GM12875 (cell line): ENCODE measurements around the gene MUC2.

Experiments used
- H3K4me3 ChIP-seq: one replicate; pipeline ENCODE4 v1.5.1; 2011; ENCODE audit warnings: low read depth, low read length, control low read depth
- TF ChIP-seq, protein P1 (sequence below): IDR thresholded peaks from 2 replicates; pipeline ENCODE4 v1.5.1; 2011; ENCODE audit warnings: low read depth, mild to moderate bottlenecking, control low read depth, inconsistent platforms, low read length, moderate library complexity, borderline replicate concordance; ENCODE audit not compliant: insufficient read depth

The MUC2 gene

DNA sequence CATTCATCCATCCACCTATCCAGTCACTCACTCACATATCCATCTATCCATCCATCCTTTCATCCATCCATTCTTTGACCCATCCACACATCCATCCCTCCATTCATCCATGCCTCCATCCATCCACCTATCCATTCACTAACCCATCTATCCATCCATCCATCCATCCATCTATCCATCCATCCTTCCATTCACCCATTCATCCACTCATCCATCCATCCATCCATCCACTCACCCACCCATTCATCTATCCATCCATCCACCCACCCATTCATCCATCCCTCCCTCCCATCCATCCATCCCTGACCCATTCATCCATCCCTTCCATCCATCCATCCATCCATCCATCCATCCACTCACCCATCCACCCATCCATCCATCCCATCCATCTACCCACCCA, 4.9 kb upstream of the MUC2 start:
- no peak overlapping the region for H3K4me3 ChIP-seq

DNA sequence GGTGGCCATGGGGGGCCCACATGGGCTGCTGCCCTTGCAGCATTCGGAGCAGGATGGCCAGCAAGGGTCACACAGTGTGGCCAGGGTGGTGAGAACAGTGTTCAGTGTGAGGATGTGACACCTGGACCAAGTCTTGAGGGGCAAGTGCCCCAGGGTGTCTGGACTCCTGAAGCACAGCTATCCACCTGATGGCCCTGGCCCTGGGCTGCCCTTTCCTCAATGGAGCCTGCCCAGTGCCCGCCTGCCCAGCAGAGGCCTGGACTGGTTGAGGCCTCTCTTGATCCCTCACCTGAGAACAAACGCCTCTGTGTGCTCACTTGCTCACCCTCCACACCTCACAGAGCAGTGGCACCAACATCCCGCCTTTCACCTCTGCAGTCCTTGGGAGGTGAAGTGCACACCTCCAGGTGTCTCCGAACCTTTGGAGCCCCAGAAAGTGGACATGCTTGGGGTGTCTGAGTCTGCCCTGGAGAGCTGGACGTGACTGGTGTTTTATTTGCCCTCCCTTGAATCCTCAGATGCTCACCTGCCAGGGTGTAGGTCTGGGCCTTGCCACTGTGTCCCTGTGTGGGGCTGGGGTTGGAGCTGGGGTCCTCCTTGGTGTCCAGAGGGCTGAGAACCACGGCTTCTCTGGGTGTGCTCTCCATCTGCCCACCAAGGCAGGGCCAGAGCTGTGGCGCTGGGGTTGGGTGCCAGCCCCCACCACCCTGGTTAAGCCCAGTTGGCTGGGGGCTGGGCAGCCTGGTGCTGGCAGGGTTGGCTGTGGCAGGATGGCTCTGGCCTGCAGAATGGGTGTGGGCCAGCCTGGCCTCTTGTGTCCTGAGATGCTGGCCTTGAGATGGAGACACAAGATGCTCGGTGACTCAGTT, 3.8 kb upstream of the MUC2 start:
- no peak overlapping the region for H3K4me3 ChIP-seq

More for the DNA sequence above, 4.9 kb upstream of the MUC2 start:
- TF ChIP-seq, protein P1, sequence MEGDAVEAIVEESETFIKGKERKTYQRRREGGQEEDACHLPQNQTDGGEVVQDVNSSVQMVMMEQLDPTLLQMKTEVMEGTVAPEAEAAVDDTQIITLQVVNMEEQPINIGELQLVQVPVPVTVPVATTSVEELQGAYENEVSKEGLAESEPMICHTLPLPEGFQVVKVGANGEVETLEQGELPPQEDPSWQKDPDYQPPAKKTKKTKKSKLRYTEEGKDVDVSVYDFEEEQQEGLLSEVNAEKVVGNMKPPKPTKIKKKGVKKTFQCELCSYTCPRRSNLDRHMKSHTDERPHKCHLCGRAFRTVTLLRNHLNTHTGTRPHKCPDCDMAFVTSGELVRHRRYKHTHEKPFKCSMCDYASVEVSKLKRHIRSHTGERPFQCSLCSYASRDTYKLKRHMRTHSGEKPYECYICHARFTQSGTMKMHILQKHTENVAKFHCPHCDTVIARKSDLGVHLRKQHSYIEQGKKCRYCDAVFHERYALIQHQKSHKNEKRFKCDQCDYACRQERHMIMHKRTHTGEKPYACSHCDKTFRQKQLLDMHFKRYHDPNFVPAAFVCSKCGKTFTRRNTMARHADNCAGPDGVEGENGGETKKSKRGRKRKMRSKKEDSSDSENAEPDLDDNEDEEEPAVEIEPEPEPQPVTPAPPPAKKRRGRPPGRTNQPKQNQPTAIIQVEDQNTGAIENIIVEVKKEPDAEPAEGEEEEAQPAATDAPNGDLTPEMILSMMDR: no peak

DNA sequence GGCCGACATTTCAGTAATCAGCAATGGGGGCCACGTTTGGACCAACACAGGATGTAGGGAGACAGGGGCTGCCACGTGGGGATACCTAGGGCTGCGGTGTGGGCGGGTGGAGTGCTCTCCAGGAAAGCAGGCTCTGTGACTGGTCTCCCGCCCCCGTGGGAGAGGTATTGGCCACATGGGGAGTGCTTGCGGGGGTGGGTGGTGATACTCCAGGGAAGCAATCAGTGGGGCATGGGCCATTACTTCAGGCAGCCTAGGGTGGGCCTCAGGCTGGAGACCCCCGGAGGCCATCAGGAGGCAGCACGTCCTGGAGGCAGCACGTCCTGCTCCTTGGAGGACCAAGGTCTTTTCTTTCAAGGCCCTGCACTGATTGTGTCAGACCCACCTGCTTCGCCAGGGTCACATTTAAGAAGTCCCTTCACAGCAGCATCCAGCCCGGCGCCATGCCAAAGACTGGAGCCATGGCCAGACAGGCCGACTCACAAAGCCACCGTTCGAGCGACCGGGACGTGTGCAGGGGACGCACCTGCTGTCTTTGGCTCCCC, 3.0 kb upstream of the MUC2 start:
- TF ChIP-seq, protein P1: no peak
- no peak overlapping the region for H3K4me3 ChIP-seq

More for the DNA sequence above, 3.8 kb upstream of the MUC2 start:
- TF ChIP-seq, protein P1: no peak

DNA sequence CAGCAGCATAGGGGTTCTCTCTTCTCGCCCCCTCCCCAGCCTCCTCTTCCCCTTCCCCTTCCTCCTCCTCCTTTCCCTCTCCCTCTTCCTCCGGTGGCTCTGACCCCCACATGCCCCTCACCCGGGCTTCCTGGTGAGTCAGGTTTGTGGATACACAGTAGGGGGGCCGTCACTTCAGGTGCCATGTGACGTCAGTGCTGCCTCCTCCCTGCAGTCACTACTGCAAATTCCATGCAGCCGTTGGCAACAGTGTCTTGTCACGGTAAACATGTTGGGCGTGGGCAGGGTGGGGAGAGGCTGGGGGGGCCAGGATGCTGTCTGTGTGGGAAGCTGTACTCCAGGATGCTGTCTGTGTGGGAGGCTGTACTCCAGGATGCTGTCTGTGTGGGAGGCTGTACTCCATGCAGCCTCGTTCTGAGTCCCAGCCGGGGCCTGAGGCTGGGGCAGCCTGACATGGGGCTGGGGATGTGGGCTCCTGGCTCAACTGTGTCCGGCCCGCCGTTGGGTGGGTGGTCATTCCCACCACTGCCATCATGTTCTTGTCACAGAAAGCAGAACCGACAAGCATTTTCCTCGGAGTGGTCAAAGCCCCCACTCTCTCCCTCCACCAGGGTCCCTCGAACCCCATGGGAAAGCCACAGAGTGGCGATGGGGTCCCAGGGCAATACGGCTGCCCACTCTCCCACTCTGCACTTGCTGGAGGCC, 2.4 kb upstream of the MUC2 start:
- TF ChIP-seq, protein P1: no peak
- no peak overlapping the region for H3K4me3 ChIP-seq

DNA sequence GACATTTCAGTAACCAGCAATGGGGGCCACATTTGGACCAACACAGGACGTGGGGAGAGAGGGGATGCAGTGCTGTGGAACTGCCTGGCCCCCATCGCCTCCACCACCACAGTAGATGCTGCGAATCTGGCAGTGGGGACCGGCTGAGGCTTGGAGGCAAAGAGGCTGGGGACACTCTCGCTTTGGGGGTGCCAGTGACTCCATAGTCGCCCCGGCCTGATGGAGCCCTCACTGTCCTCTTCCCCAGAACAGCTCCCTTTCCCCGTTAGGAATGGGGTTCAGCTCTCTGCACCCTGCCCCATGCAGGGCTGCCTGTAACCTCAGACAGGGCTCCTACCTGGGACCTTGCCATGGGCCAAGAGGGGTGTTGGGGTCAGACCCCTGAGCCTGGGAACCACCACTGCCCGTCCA, 1.8 kb upstream of the MUC2 start:
- H3K4me3 ChIP-seq: no peak overlapping the region
- TF ChIP-seq, protein P1: no peak

DNA sequence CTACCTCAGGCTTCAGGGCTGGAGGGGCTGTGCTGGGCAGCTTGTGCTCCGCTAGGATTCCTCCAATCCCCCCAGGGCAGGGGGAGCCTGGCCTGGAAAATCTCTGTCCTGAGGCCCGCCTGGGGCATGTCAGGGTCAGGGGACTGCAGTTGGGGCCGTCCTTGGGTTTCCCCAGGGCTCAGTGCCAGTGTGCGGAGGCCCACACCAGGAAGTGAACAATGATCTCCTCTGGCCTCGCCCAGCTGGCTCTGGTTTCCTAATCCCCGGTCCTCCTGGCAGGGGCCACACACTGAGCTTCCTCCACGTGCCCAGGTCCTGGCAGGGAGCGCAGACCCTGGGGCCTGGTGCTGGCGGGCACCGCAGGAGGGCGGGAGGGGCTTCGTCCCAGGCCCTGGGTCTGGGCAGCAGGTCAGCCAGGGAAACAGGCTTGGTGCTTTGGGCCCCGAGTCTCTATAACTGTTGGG, 1.4 kb upstream of the MUC2 start:
- TF ChIP-seq, protein P1: no peak
- H3K4me3 ChIP-seq: no peak overlapping the region
